ENCODE measurements around the gene C18orf63. TPM values are rescaled to one million over a fixed set of nuclear protein-coding genes. Genes with fewer than 3 reads are reported as not detected.
"Not testable (repeated sequence)": the region's sequence is repeated elsewhere in the genome, so short reads cannot be mapped to it uniquely, and the experiment has no call there.

The C18orf63 gene
- total RNA-seq, 2 donors from 2014 or later, result not detected

GRCh38 chr18:74281980-74282754, 33.5 kb upstream of the C18orf63 start:
- Mint-ChIP-seq H3K27ac (peak overlapping the region; percentile 68), H3K27me3 (no peaks in the 10 kb centered on the region), H3K36me3 (ENCODE audit: low read depth) (peaks cover 4% of the 10 kb centered on the region), H3K4me1 (peaks cover 39% of the 10 kb centered on the region), H3K4me3 (no peak overlapping the region)
- no peak for DNase-seq
- H3K9me3 ChIP-seq (ENCODE audit: control insufficient read depth, low read length, poor library complexity, severe bottlenecking), result no peaks in the 10 kb centered on the region
- no peak for ATAC-seq

- Mint-ChIP-seq H3K4me1 (peaks cover 42% of the 10 kb centered on the region), H3K27ac (peak overlapping the region; percentile 68), H3K27me3 (no peaks in the 10 kb centered on the region), H3K36me3 (ENCODE audit: low read depth) (peaks cover 4% of the 10 kb centered on the region), H3K4me3 (peak overlapping the region; percentile 80)
- H3K9me3 ChIP-seq (ENCODE audit: control insufficient read depth, low read length, poor library complexity, severe bottlenecking), result no peaks in the 10 kb centered on the region
- ATAC-seq (peak; percentile 73), DNase-seq (no peak)
Measured at GRCh38 chr18:74282755-74283554, 32.7 kb upstream of the C18orf63 start.

GRCh38 chr18:74283646-74284045, 32.0 kb upstream of the C18orf63 start:
- no peaks in the 10 kb centered on the region for H3K9me3 ChIP-seq (ENCODE audit: control insufficient read depth, low read length, poor library complexity, severe bottlenecking)
- no peak for DNase-seq
- peaks cover 47% of the 10 kb centered on the region for H3K4me1 Mint-ChIP-seq
- H3K27ac Mint-ChIP-seq, result peak overlapping the region; percentile 68
- no peak overlapping the region for H3K4me3 Mint-ChIP-seq
- H3K27me3 Mint-ChIP-seq, result no peaks in the 10 kb centered on the region
- no peak for ATAC-seq
- peaks cover 4% of the 10 kb centered on the region for H3K36me3 Mint-ChIP-seq (ENCODE audit: low read depth)

- Mint-ChIP-seq H3K27ac (peak overlapping the region; percentile 68), H3K27me3 (no peaks in the 10 kb centered on the region), H3K4me3 (no peak overlapping the region), H3K36me3 (ENCODE audit: low read depth) (peaks cover 4% of the 10 kb centered on the region), H3K4me1 (peaks cover 47% of the 10 kb centered on the region)
- ATAC-seq (no peak), DNase-seq (no peak)
- no peaks in the 10 kb centered on the region for H3K9me3 ChIP-seq (ENCODE audit: control insufficient read depth, low read length, poor library complexity, severe bottlenecking)
Measured at GRCh38 chr18:74284191-74284979, 31.3 kb upstream of the C18orf63 start.

- no peaks in the 10 kb centered on the region for H3K9me3 ChIP-seq (ENCODE audit: control insufficient read depth, low read length, poor library complexity, severe bottlenecking)
- Mint-ChIP-seq H3K36me3 (ENCODE audit: low read depth) (peaks cover 4% of the 10 kb centered on the region), H3K27ac (no peak overlapping the region), H3K27me3 (no peaks in the 10 kb centered on the region), H3K4me3 (no peak overlapping the region), H3K4me1 (peaks cover 45% of the 10 kb centered on the region)
- ATAC-seq (no peak), DNase-seq (no peak)
Measured at GRCh38 chr18:74284980-74285355, 30.7 kb upstream of the C18orf63 start.

- H3K27me3 Mint-ChIP-seq; H3K9me3 ChIP-seq (ENCODE audit: control insufficient read depth, low read length, poor library complexity, severe bottlenecking); H3K4me3 Mint-ChIP-seq; DNase-seq; ATAC-seq; H3K36me3 Mint-ChIP-seq (ENCODE audit: low read depth); H3K27ac Mint-ChIP-seq: not testable (repeated sequence)
- H3K4me1 Mint-ChIP-seq, result peaks cover 44% of the 10 kb centered on the region
Measured at GRCh38 chr18:74285583-74285982, 30.1 kb upstream of the C18orf63 start.

- Mint-ChIP-seq H3K27ac (no peak overlapping the region), H3K4me1 (peaks cover 37% of the 10 kb centered on the region), H3K4me3 (no peak overlapping the region), H3K27me3 (no peaks in the 10 kb centered on the region), H3K36me3 (ENCODE audit: low read depth) (peaks cover 4% of the 10 kb centered on the region)
- ATAC-seq (no peak), DNase-seq (no peak)
- no peaks in the 10 kb centered on the region for H3K9me3 ChIP-seq (ENCODE audit: control insufficient read depth, low read length, poor library complexity, severe bottlenecking)
Measured at GRCh38 chr18:74286106-74286855, 29.4 kb upstream of the C18orf63 start.

- Mint-ChIP-seq H3K4me3 (no peak overlapping the region), H3K36me3 (ENCODE audit: low read depth) (peaks cover 2% of the 10 kb centered on the region), H3K4me1 (peaks cover 35% of the 10 kb centered on the region), H3K27ac (no peak overlapping the region), H3K27me3 (no peaks in the 10 kb centered on the region)
- DNase-seq (no peak), ATAC-seq (no peak)
- no peaks in the 10 kb centered on the region for H3K9me3 ChIP-seq (ENCODE audit: control insufficient read depth, low read length, poor library complexity, severe bottlenecking)
Measured at GRCh38 chr18:74286856-74287255, 28.8 kb upstream of the C18orf63 start.

GRCh38 chr18:74288041-74288440, 27.6 kb upstream of the C18orf63 start:
- no peak overlapping the region for H3K4me3 Mint-ChIP-seq

GRCh38 chr18:74288730-74289129, 26.9 kb upstream of the C18orf63 start:
- Mint-ChIP-seq H3K27ac (peak overlapping the region; percentile 63), H3K4me3 (no peak overlapping the region), H3K36me3 (ENCODE audit: low read depth) (peaks cover 2% of the 10 kb centered on the region), H3K27me3 (no peaks in the 10 kb centered on the region), H3K4me1 (peaks cover 21% of the 10 kb centered on the region)
- no peaks in the 10 kb centered on the region for H3K9me3 ChIP-seq (ENCODE audit: control insufficient read depth, low read length, poor library complexity, severe bottlenecking)
- ATAC-seq (no peak), DNase-seq (no peak)

More at GRCh38 chr18:74288041-74288440, 27.6 kb upstream of the C18orf63 start:
- peaks cover 25% of the 10 kb centered on the region for H3K4me1 Mint-ChIP-seq
- peaks cover 2% of the 10 kb centered on the region for H3K36me3 Mint-ChIP-seq (ENCODE audit: low read depth)
- peak overlapping the region; percentile 63 for H3K27ac Mint-ChIP-seq
- no peak for ATAC-seq
- H3K27me3 Mint-ChIP-seq, result no peaks in the 10 kb centered on the region
- no peak for DNase-seq
- no peaks in the 10 kb centered on the region for H3K9me3 ChIP-seq (ENCODE audit: control insufficient read depth, low read length, poor library complexity, severe bottlenecking)

- H3K27me3 Mint-ChIP-seq, result no peaks in the 10 kb centered on the region
- ATAC-seq (no peak), DNase-seq (no peak)
- H3K27ac Mint-ChIP-seq, result peak overlapping the region; percentile 63
- no peaks in the 10 kb centered on the region for H3K9me3 ChIP-seq (ENCODE audit: control insufficient read depth, low read length, poor library complexity, severe bottlenecking)
- peaks cover 2% of the 10 kb centered on the region for H3K36me3 Mint-ChIP-seq (ENCODE audit: low read depth)
- H3K4me3 Mint-ChIP-seq, result no peak overlapping the region
- peaks cover 21% of the 10 kb centered on the region for H3K4me1 Mint-ChIP-seq
Measured at GRCh38 chr18:74289137-74289536, 26.5 kb upstream of the C18orf63 start.

GRCh38 chr18:74290021-74290420, 25.6 kb upstream of the C18orf63 start:
- no peaks in the 10 kb centered on the region for H3K9me3 ChIP-seq (ENCODE audit: control insufficient read depth, low read length, poor library complexity, severe bottlenecking)
- Mint-ChIP-seq H3K27ac (no peak overlapping the region), H3K27me3 (no peaks in the 10 kb centered on the region), H3K4me3 (no peak overlapping the region), H3K36me3 (ENCODE audit: low read depth) (peaks cover 2% of the 10 kb centered on the region), H3K4me1 (peaks cover 16% of the 10 kb centered on the region)
- ATAC-seq (no peak), DNase-seq (no peak)
